GM13976 (cell line): ENCODE data around the gene SLC39A11.

Source experiments
- DNase-seq: peaks from one replicate; pipeline ENCODE4 v3.0.0; 2012; ENCODE audit warnings: low spot score
- CTCF ChIP-seq: IDR thresholded peaks from 2 replicates; pipeline ENCODE4 v1.5.1; 2012; ENCODE audit warnings: borderline replicate concordance, mild to moderate bottlenecking; ENCODE audit not compliant: insufficient read depth; ENCODE audit errors: extremely low read depth, missing control alignments, control extremely low read depth
- in situ Hi-C: fragments of 300-500 bp; cut with MboI; formaldehyde crosslinking; loops from one replicate; pipeline ENCODE4 v1.12.0; 2022; ENCODE audit warnings: low sequenced_read_pairs, mixed read lengths, inconsistent platforms; ENCODE audit not compliant: unreplicated experiment

SLC39A11 gene

GRCh38 chr17:72822358-72823023 is 270.0 kb downstream of the SLC39A11 start:
- no peak for DNase-seq
- no peak for TF ChIP-seq CTCF
- in situ Hi-C loops = no loop called here

DNA sequence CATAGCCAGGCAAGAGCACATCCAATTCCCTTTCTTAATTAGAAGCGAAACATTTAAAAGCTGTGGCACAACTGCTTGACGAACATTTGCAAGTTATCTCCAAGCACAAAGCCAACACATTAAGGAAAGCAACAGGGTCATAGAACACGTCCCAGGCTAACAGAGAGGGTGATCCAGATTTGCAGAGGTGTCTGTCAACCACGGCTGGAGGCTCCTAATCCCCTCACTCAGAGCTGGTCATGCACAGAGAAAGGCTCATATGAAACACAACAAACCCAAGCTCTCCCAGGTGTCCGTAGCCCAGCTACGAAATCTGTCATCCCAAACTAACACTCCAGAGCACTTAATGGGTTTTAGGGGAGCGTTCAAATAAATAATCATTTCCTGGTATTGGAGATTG is 276.1 kb downstream of the SLC39A11 start:
- in situ Hi-C loops = no loop called here
- TF ChIP-seq CTCF = no peak
- no peak for DNase-seq

DNA sequence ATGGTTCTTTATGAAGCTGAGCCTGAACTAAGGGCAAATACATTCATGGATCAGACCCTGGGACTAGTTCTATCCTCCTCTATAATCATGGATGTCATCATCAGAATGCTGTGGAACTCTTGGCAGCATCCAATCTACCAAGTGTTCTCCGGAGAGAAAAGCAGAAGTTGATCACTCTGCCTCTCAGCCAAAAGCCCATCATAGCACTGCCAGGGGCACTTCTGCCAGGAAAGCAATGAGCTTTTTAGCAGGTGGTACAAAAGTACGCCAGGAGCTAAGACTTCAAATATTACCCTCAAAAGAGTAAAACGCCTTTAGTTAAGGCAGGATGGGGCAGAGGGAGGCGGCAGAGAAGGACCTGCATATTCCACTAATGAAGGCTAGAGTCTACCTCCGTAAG is 279.0 kb downstream of the SLC39A11 start:
- in situ Hi-C loops = no loop called here
- DNase-seq = no peak
- no peak for TF ChIP-seq CTCF

DNA sequence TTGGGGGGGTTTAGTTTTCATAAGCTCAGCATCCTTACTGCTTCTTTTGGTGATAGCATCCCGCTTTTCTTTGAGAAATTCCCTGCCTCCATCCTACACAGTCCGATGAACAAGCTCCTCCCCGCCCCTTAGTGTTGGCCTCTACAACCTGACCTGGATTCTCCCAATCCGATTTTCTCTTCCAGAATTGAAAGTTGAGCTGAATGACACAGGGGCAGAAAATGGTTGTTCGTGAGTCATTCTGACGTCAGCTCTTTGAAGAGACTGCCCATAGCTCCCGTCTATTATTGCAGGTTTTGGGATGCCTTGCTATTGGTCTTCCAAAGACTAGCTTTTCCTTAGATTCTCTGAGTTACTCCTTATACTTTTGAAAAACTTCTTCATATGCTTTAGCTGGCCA is 279.7 kb downstream of the SLC39A11 start:
- TF ChIP-seq CTCF = no peak
- in situ Hi-C loops = no loop called here
- DNase-seq = no peak

- in situ Hi-C loops = no loop called here
- TF ChIP-seq CTCF = no peak
- DNase-seq = no peak
Observed at GRCh38 chr17:72811976-72812687, 280.4 kb downstream of the SLC39A11 start.

DNA sequence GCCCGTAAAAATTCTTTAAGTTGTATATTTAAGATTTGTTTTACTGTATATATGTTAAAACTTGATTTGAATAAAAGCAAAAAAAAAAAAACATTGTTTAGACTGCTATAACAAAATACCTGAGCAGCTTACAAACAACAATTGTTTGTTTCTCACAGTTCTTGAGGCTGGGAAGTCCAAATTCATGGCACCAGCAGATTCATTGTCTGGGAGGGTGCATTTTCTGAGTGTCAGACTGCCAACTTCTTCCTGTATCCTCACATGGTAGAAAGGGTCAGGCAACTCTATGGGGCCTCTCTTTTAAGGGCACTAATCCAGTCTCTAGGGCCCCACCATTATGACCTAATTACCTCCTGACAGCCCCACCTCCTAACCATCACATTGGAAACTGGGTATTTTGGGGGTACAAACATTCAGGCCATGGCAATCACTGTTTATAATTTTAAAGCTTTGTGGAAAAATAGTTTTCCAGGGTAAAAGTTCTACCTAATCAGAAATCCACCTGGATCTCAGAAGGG is 281.4 kb downstream of the SLC39A11 start:
- no peak for DNase-seq
- in situ Hi-C loops = no loop called here
- TF ChIP-seq CTCF = no peak

- in situ Hi-C loops = no loop called here
- TF ChIP-seq CTCF = no peak
- no peak for DNase-seq
Observed at GRCh38 chr17:72806011-72806410, 286.5 kb downstream of the SLC39A11 start.
